ENCODE data around the gene SURF6.

- TF ChIP-seq SP1 (IDR thresholded peaks at IDR 0.05) = no peak
- no peak for TF ChIP-seq PKNOX1 (IDR thresholded peaks at IDR 0.05)
- TF ChIP-seq FOXM1 (IDR thresholded peaks at IDR 0.05; ENCODE audit: borderline replicate concordance) = no peak
- TF ChIP-seq BHLHE40 (IDR thresholded peaks at IDR 0.05; ENCODE audit: borderline replicate concordance) = no peak
- TF ChIP-seq ELF4 (IDR thresholded peaks at IDR 0.05) = no peak
- no peak for TF ChIP-seq FOXK2 (IDR thresholded peaks at IDR 0.05)
- no peak for TF ChIP-seq TARDBP (IDR thresholded peaks at IDR 0.05)
- no peak for TF ChIP-seq CTBP1 (IDR thresholded peaks at IDR 0.05; ENCODE audit: borderline replicate concordance)
- no peak for TF ChIP-seq ARNT (IDR thresholded peaks at IDR 0.05)
- no peak for TF ChIP-seq NFRKB (IDR thresholded peaks at IDR 0.05)
- no peak for TF ChIP-seq ZNF384 (IDR thresholded peaks at IDR 0.05)
- no peak for TF ChIP-seq L3MBTL2 (conservative IDR thresholded peaks at IDR 0.05)
- TF ChIP-seq SUZ12 (IDR thresholded peaks at IDR 0.05) = no peak
- TF ChIP-seq HDGF (IDR thresholded peaks at IDR 0.05; ENCODE audit: borderline replicate concordance) = no peak
These were observed 13.3 kb downstream of the SURF6 start for GRCh38 chr9:133322701-133323100.

Data from HEK293T (cell line).